NCI-H2196 (cell line): Measurements from ENCODE around the gene ZMYM3.

ENCODE experiments used
- DNase-seq: peaks from one replicate; lab custom pipeline; 2025; ENCODE audit not compliant: unreplicated experiment; lab: John Stamatoyannopoulos, UW

The ZMYM3 gene

DNA sequence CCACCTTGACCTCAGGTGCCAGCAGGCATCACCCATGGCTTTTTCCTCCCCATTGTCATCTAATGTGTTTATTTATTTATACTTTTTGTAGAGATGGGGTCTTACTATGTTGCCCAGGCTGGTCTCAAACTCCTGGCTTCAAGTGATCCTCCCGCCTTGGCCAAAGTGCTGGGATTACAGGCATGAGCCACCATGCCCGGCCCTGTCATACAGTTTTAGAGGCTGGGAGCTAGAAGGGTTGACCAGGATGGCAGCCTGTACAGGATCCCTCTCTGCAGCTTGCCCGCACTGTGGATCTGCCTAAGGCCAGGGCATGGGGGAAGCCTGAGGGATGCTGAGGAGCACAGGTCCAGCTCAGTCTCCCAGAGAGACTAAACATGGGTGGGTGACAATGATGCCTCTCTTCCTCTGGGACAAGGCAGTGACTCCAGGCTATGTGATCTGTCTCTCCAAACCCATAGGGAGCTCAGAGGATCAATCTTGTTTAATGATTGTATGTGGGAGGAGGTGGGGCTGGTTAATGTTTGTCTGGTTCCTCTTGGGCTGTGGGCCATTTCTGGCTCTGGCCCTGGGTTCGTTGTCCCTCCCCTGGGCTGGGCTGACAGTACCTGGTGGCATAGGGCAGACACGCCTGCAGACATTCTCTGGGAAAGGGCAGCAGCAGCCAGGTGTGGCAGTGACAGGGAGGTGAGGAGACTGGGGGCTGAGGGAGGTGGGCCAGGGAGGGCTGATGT, 39.2 kb downstream of the ZMYM3 start:
- no peak for DNase-seq

GRCh38 chrX:71214152-71214551, 39.8 kb downstream of the ZMYM3 start:
- no peak for DNase-seq

- no peak for DNase-seq
Measured at GRCh38 chrX:71212536-71212935, 41.4 kb downstream of the ZMYM3 start.

GRCh38 chrX:71210816-71211215, 43.1 kb downstream of the ZMYM3 start:
- no peak for DNase-seq

DNA sequence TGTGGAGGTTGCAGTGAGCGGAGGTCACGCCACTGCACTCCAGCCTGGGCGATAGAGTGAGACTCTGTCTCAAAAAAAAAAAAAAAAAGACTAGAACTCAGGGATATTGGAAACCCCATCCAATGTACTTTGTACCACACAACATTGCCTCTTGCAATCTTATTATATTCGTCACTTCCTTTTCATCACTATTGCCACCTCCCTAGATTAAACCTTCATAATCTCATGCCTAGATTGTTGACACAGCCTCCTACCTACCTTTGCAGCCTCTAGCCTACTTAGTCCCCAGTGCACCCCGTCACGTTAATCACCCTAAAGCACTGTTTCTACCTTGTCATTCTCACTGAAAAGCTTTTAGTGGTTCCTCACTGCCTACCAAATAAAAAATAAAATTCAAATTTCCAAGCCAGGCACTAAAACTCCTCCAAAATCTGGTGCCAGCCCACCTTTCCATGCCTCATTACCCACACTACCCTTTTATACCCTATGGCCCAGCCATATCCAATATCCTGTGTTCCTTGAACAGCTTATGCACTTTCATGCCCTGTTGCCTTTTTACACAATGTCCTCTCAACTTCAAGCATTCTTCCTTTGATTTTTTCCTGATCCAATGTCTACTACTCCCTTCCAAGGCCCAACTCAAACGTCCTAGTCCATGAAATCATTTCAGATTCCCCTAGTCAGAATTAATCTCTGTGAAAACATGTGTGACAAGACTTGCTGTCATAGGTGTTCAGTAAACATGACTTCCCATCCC, 54.5 kb downstream of the ZMYM3 start:
- no peak for DNase-seq

DNA sequence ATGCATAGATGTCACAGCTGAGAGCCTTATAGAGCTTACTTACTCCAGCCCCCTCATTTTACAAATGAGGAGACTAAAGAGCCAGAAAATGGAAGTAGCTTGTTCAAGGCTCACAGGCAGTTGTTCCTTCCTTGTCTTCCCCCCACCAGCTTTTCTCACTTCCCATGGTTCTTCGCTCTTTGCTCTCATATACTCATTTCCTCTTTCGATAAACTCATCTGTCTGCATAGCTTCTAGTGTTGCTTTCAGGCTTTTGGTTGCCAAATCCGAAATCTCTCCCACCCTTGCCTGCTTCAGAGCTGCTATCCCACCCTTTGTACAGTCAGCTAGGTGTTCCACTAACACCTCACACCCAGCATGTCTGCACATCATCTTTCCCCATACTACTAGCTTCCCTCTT, 55.9 kb downstream of the ZMYM3 start:
- DNase-seq: no peak

GRCh38 chrX:71195964-71196649, 57.8 kb downstream of the ZMYM3 start:
- DNase-seq: no peak

- no peak for DNase-seq
Measured at GRCh38 chrX:71191248-71191647, 62.7 kb downstream of the ZMYM3 start.
